ENCODE results near the gene ATP1B2.

DNA sequence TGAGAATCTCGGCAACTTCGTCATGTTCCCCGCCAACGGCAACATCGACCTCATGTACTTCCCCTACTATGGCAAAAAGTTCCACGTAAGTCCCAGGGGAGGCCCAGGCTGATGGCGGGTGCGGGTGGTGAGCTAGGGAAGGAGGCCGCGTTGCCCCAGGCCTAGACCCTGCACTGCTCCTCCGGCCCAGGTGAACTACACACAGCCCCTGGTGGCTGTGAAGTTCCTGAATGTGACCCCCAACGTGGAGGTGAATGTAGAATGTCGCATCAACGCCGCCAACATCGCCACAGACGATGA, 4.8 kb downstream of the ATP1B2 start:
- TF ChIP-seq SNAI2 (CRISPR knock-in tag; IDR thresholded peaks at IDR 0.05) (no peak), ESRRG (CRISPR knock-in tag; IDR thresholded peaks at IDR 0.05) (no peak)

Data from SK-N-SH treated with all-trans-retinoic acid at 6 μM for 48 hours (cell line).